Activated naive CD8-positive, alpha-beta T cell treated with anti-CD3 and anti-CD28 coated beads for 36 hours (primary cell): Measurements from ENCODE around the gene TENM3. TPM values are rescaled to one million over a fixed set of nuclear protein-coding genes. Genes with fewer than 3 reads are reported as not detected.

Experiments
- DNase-seq: peaks from one replicate; pipeline ENCODE4 v3.0.0; 2021
- H3K27ac Mint-ChIP-seq: one replicate; pipeline ENCODE4 v1.8.0; 2022; ENCODE audit warnings: mild to moderate bottlenecking, moderate library complexity, mixed read lengths
- H3K27me3 Mint-ChIP-seq: one replicate; pipeline ENCODE4 v1.8.0; 2022; ENCODE audit warnings: mild to moderate bottlenecking, mixed read lengths
- H3K36me3 Mint-ChIP-seq: one replicate; pipeline ENCODE4 v1.8.0; 2021; ENCODE audit warnings: mild to moderate bottlenecking, mixed read lengths
- H3K4me1 Mint-ChIP-seq: one replicate; pipeline ENCODE4 v1.8.0; 2021; ENCODE audit warnings: mixed read lengths
- H3K4me3 Mint-ChIP-seq: one replicate; pipeline ENCODE4 v1.8.0; 2022; ENCODE audit warnings: mild to moderate bottlenecking, moderate library complexity, mixed read lengths
- H3K9me3 Mint-ChIP-seq: one replicate; pipeline ENCODE4 v1.8.0; 2022; ENCODE audit warnings: mixed read lengths
- total RNA-seq, 2 experiments: library from RNA; stranded (reverse); gene quantifications; one replicate each; pipeline ENCODE4 v1.2.3, GENCODE V29; 2021

Gene TENM3
- total RNA-seq, 2 experiments from 2014 or later, result not detected

DNA sequence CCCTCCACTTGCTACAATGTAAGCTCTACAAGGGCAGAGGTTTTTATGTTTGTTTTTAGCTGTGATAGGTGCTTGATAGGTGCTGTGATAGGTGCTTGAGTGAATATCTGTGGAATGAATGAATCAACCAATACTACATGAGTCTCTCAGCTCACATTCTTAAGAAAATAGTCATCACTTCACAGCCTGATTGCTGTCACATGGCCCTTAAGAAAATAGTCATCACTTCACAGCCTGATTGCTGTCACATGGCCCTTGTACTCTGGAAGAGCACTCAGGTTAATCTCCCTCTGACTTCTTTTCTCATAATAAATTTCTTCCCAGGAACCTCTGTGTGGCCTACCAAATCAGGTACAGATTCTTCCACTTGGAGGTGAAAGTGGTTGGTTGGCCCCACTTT is 335.2 kb downstream of the TENM3 start:
- Mint-ChIP-seq H3K27ac (no peak overlapping the region), H3K9me3 (no peaks in the 10 kb centered on the region), H3K4me3 (no peak overlapping the region), H3K4me1 (no peaks in the 10 kb centered on the region), H3K27me3 (peaks cover 12% of the 10 kb centered on the region), H3K36me3 (no peaks in the 10 kb centered on the region)
- DNase-seq, result no peak

DNA sequence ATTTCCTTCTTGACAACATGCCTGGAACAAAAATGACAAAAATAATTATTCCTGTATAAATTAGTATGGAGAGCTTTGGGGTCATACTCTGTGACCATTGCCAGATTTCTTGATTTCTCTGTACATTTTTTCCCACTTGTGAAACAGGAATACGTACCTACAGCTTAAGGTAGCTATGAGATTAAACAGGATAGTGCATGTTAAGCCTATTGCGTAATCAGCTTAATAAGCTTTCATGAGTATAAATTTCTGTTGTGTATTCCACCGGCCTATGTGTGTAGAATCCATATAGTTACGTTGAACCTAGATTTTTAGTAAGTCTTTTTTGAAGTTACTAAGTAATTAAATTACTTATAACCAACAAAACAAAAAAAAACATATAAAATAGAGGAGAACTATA is 339.0 kb downstream of the TENM3 start:
- no peaks in the 10 kb centered on the region for H3K4me1 Mint-ChIP-seq
- DNase-seq, result no peak
- H3K9me3 Mint-ChIP-seq, result no peaks in the 10 kb centered on the region
- no peak overlapping the region for H3K4me3 Mint-ChIP-seq
- H3K36me3 Mint-ChIP-seq, result no peaks in the 10 kb centered on the region
- H3K27ac Mint-ChIP-seq, result no peak overlapping the region
- H3K27me3 Mint-ChIP-seq, result peaks cover 10% of the 10 kb centered on the region

DNA sequence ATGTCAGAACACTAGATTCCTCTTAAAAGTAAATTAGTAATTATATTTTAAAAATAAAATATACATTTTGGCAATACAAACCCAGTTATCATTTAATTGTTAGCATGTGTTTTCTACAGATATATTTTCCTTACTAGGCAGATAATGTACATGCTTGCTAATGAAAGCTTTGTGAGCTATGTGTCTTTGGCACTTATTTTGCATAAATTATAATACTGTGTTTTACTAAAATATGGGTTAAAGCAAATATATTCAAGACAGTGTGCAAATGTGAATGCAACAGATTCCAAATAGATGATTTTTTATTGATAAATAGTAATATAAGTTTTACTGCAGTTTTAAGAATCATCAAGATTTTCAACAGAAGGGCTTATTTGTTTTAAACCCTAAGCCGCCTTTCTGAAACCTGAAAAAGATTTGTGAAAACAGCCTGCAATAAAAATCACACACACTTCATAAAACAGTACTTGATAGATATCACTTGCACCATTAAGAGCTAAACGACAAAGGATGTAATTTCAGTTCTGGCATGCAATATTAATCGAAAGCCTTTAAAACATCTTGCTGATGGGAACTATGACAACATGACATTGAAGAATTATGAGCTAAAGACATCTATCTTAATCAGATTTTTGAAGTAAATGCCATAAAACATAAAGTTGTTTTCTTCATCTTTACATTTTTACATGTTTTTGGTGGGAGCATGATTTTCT is 340.7 kb downstream of the TENM3 start:
- Mint-ChIP-seq H3K9me3 (no peaks in the 10 kb centered on the region), H3K4me3 (no peak overlapping the region), H3K27ac (no peak overlapping the region), H3K27me3 (peaks cover 10% of the 10 kb centered on the region), H3K4me1 (no peaks in the 10 kb centered on the region), H3K36me3 (no peaks in the 10 kb centered on the region)
- no peak for DNase-seq

DNA sequence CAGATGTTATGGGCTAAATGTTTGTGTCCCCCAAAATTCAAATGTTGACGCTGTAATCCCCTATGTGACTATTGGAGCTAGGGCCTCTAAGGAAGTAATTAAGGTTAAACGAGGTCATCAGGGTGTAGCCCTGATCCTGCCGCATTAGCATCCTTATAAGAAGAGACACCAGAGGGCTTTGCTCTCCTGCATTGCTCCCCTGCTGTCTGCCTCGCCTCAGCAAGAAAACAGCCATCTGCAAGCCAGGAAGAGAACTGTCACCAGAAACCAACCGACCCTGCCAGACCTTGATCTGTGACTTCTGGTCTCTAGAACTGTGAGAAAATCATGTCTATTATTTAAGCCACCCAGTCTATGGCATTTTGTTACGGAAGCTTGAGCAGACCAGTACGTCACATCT is 342.1 kb downstream of the TENM3 start:
- H3K4me3 Mint-ChIP-seq, result no peak overlapping the region
- H3K9me3 Mint-ChIP-seq, result peaks cover 1% of the 10 kb centered on the region
- no peak overlapping the region for H3K27ac Mint-ChIP-seq
- DNase-seq, result no peak
- peaks cover 10% of the 10 kb centered on the region for H3K27me3 Mint-ChIP-seq
- no peaks in the 10 kb centered on the region for H3K4me1 Mint-ChIP-seq
- H3K36me3 Mint-ChIP-seq, result no peaks in the 10 kb centered on the region

DNA sequence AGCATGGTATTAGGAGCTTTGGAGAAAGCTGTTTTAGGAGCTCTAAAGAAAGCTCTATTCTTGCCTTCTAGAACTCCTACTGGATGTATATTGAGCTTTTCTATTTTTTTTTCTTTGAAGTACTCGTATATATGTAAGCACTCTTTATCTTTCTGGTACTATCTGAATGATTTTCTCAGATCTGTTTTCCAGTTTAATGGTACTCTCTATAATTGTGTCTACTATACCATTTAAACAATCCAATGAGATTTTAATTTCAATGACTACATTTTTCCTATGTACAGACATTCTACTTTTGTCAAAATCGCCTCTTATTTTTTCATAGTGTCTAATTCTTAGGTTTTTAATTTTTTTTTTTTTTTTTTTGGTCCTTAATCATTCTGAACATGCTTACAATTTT is 345.9 kb downstream of the TENM3 start:
- Mint-ChIP-seq H3K27me3 (peaks cover 6% of the 10 kb centered on the region), H3K4me1 (no peaks in the 10 kb centered on the region), H3K27ac (no peak overlapping the region), H3K4me3 (no peak overlapping the region), H3K36me3 (peaks cover 1% of the 10 kb centered on the region), H3K9me3 (peaks cover 3% of the 10 kb centered on the region)
- no peak for DNase-seq

DNA sequence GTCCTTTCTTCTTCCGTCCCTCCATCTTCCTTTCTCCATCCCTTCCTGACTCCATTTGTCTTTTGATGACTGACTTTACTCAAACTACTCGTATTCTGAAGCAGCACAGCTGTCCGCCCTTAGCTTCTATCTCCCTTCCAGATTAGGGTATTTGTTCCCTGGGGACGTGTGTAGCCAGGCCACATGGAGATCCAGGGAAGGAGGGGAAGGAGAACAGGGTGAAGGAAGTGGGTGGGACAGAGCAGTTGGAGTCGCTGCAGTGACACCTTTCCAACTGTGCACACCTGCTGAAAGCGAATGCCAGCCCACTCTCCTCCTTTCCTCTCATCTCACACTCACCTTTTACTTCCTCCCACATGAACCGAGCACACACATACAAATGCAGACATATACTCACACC is 350.2 kb downstream of the TENM3 start:
- Mint-ChIP-seq H3K9me3 (peaks cover 3% of the 10 kb centered on the region), H3K27me3 (peaks cover 3% of the 10 kb centered on the region), H3K27ac (no peak overlapping the region), H3K4me3 (no peak overlapping the region), H3K36me3 (peaks cover 1% of the 10 kb centered on the region), H3K4me1 (no peaks in the 10 kb centered on the region)
- no peak for DNase-seq

DNA sequence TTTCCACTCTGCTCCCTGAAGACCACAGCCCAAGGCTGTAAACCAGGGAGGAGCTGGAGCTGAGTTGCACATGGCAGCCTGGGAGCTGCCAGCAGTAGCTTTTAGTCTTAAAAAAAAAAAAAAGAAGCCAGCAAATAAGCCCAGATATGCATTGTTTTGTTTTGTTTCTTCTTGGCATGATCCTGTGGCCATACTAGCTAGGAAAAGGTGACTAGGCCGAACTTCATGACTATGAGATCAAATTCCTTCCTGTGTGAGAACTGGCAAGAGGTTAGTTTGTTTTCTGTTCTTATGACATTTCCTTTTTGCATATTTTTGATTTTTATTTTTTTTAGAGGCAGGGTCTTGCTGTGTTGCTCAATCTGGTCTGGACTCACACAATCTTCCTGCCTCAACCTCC is 350.7 kb downstream of the TENM3 start:
- no peak overlapping the region for H3K27ac Mint-ChIP-seq
- peaks cover 1% of the 10 kb centered on the region for H3K36me3 Mint-ChIP-seq
- no peak for DNase-seq
- H3K4me3 Mint-ChIP-seq, result no peak overlapping the region
- H3K27me3 Mint-ChIP-seq, result peaks cover 3% of the 10 kb centered on the region
- H3K9me3 Mint-ChIP-seq, result peaks cover 3% of the 10 kb centered on the region
- H3K4me1 Mint-ChIP-seq, result no peaks in the 10 kb centered on the region

DNA sequence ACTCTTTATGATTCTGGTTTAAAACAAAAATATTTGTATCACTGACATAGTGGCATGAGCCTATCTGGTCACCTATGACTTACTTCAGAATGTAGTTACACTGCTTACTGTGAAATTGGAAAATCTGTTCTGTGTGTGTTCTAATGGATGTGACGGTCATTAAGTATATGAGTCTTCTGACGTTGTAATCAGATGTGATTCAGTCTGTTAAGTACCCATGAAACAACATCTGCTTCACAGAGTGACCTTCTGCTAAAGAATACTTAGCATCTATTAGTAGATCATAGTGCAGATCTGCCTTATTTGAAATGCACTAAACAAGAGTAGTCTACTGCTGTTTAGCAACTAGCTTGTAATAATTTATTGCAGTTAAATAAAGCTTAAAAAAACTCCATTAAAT is 356.9 kb downstream of the TENM3 start:
- H3K4me1 Mint-ChIP-seq, result no peaks in the 10 kb centered on the region
- H3K9me3 Mint-ChIP-seq, result no peaks in the 10 kb centered on the region
- H3K27ac Mint-ChIP-seq, result no peak overlapping the region
- DNase-seq, result no peak
- H3K4me3 Mint-ChIP-seq, result no peak overlapping the region
- peaks cover 8% of the 10 kb centered on the region for H3K27me3 Mint-ChIP-seq
- H3K36me3 Mint-ChIP-seq, result no peaks in the 10 kb centered on the region

DNA sequence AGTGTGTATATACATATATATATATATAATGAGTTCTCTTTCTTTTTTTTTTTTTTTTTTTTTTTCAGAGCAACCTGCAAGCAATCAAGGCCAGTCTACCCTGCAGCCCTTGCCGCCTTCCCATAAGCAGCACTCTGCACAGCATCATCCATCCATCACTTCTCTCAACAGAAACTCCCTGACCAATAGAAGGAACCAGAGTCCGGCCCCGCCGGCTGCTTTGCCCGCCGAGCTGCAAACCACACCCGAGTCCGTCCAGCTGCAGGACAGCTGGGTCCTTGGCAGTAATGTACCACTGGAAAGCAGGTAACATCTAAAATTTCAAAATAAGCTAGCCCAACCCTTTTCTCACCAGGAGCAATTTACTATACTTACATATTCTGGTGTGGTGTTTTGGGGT is 357.7 kb downstream of the TENM3 start:
- Mint-ChIP-seq H3K27ac (no peak overlapping the region), H3K9me3 (no peaks in the 10 kb centered on the region), H3K4me3 (no peak overlapping the region), H3K4me1 (no peaks in the 10 kb centered on the region), H3K27me3 (peaks cover 8% of the 10 kb centered on the region), H3K36me3 (no peaks in the 10 kb centered on the region)
- DNase-seq, result no peak

DNA sequence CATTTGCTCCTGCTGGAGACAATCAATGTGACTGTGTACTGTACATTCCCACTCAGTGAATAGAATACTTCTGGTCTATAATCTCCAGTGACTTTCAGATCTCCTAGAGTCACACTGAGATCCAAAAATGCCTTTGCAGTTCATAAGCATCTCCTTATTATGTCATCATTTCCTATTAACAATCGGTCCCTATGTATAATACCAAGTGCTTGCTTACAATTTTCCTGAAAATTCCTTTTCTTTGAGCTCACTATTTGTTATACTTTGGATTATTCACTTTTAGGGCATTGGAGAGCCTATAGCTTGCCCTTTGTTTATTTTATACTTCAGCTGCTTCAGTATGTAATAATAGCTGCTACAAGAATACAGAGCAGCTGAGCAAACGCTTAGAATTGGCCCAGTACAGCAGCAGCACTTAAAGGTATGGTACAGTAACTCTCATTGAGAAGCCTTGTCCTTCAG is 361.0 kb downstream of the TENM3 start:
- no peak for DNase-seq
- Mint-ChIP-seq H3K4me1 (no peaks in the 10 kb centered on the region), H3K4me3 (no peak overlapping the region), H3K36me3 (no peaks in the 10 kb centered on the region), H3K27me3 (peaks cover 4% of the 10 kb centered on the region), H3K9me3 (no peaks in the 10 kb centered on the region), H3K27ac (no peak overlapping the region)

DNA sequence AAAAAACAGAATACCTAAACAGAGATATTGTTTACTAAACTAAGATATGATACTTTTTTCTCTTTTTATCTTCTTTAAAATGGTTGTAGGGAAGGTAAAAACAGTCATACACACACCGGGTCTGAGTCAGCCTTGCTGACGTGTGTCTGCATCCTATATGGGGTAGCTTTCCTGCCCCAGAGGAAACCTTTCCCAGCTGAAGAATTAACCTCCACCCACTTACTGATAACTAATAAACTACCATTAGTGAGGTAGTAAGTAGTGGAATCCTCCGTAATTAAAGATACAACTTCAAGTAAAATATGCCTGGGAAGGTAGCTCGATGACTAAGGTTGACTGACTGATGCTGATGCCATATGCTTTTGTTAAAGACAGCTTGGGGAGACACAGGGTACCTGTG is 361.8 kb downstream of the TENM3 start:
- H3K9me3 Mint-ChIP-seq, result no peaks in the 10 kb centered on the region
- DNase-seq, result no peak
- H3K4me3 Mint-ChIP-seq, result no peak overlapping the region
- no peak overlapping the region for H3K27ac Mint-ChIP-seq
- H3K4me1 Mint-ChIP-seq, result no peaks in the 10 kb centered on the region
- H3K27me3 Mint-ChIP-seq, result peaks cover 4% of the 10 kb centered on the region
- no peaks in the 10 kb centered on the region for H3K36me3 Mint-ChIP-seq

DNA sequence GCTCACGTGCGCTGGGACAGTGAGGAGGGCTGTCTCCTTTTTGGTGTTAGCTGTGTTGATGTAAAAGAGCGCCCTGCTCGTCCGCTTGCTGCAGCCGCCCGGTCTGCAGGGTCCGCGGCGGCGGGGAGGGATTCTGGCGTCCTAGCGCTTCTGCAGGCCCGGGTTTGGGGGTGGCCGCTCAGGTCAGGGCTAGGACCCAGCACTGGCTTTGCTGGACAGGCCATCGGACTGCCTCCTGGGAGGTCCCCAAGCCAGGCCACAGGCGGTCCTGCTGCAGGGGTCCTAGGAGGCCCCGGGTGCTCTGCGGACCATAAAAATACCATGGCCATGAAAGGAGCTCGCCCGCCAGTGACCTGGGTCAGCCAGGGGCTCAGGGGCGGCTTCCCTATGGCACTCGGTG is 365.3 kb downstream of the TENM3 start:
- Mint-ChIP-seq H3K36me3 (no peaks in the 10 kb centered on the region), H3K4me3 (no peak overlapping the region), H3K27me3 (peaks cover 5% of the 10 kb centered on the region), H3K4me1 (no peaks in the 10 kb centered on the region), H3K27ac (no peak overlapping the region), H3K9me3 (no peaks in the 10 kb centered on the region)
- DNase-seq, result no peak

DNA sequence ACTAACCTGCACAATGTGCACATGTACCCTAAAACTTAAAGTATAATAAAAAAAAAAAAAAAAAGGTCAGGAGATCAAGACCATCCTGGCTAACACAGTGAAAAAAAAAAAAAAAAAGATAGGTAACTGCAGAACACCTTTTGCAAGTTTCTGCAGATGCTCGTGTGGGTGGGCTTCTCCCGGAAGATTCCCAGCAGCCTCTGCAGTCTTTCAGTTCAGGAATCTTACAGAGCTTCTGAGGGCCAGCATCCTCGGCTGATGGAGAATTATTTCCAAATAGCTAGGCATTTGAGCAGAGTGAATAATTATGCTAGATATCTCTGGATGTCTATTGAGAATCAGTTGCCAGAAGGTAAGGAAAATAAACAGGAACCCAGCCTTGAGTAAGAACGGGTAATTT is 373.3 kb downstream of the TENM3 start:
- Mint-ChIP-seq H3K36me3 (no peaks in the 10 kb centered on the region), H3K9me3 (no peaks in the 10 kb centered on the region), H3K27me3 (peaks cover 15% of the 10 kb centered on the region), H3K27ac (no peak overlapping the region), H3K4me3 (no peak overlapping the region), H3K4me1 (no peaks in the 10 kb centered on the region)
- DNase-seq, result no peak

DNA sequence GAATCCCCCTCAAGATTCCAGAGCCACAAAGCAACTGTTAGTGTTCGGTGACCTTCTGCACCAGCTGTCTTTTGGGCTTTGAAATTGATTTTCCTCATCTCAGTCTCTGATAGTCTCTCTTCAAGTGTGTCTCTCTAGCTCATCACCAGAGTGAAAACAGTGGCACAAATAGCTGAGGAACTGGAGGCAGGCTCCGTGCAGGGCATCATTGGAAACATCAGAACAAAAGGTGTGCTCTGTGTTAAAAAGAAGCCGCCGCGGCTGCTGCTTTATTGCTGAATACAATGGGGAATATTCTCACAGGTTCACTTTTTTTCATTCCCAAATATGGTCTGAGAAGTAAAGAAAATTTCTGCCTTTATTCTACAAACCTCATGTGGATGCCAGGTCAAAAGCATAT is 376.5 kb downstream of the TENM3 start:
- H3K27me3 Mint-ChIP-seq, result peaks cover 9% of the 10 kb centered on the region
- DNase-seq, result no peak
- no peaks in the 10 kb centered on the region for H3K4me1 Mint-ChIP-seq
- no peaks in the 10 kb centered on the region for H3K9me3 Mint-ChIP-seq
- H3K4me3 Mint-ChIP-seq, result no peak overlapping the region
- no peak overlapping the region for H3K27ac Mint-ChIP-seq
- H3K36me3 Mint-ChIP-seq, result no peaks in the 10 kb centered on the region

DNA sequence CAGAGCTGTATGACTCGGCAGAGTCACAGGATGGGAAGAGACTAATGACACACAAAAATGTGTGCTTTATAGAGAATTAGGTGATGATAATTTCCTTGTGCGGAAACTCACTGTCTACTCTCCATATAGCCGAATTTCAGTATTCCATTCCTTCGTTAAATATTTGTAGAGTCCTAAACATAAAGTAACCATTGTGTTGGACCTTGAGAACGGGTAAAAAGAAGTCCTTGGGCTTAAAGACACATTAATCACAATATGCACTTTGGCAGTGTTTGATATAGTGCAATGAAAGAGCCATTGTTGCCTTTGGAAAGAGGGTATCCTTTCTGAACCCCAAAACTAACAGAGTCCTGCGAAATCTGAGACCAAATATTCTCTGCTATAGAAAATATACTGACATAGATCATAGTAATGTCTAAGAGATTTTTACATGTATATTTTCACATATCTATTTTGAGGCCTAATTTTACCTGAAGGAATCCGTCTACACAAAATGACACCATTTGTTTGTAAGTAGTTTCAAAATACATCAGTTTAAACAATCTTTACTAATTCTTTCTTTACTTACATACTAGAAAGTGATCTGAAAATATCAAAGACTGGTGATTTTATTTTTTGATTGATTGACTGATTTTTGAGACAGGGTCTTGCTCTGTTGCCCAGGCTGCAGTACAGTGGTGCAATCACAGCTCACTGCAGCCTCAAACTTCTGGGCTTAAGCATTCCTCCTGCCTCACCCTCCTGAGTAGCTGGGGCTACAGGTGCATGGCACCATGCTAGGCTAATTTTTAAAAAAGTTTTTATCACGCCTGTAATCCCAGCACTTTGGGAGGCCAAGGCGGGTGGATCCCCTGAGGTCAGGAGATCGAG is 377.1 kb downstream of the TENM3 start:
- Mint-ChIP-seq H3K36me3 (no peaks in the 10 kb centered on the region), H3K9me3 (no peaks in the 10 kb centered on the region), H3K4me3 (no peak overlapping the region), H3K27ac (no peak overlapping the region), H3K4me1 (no peaks in the 10 kb centered on the region), H3K27me3 (peaks cover 7% of the 10 kb centered on the region)
- DNase-seq, result no peak

DNA sequence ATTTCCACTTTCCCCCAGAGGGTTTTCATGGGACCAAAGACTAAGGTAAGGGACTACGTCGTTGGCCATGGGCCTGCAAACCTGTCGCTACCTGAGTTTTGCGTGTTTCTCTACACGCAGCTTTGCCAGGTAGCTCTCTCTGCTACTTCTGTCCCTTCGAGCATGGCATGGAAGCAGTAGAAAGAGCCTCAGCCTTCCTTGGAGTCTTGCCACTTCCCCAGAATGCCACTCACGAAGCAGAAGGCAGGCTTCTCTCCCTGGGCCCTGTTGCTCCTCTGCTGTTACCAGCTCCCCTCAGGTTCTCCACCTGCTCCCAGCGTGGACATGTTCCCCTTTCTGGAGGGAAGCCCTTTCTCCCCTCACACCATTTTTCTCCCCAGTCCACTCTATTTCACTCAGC is 381.1 kb downstream of the TENM3 start:
- H3K27me3 Mint-ChIP-seq, result no peaks in the 10 kb centered on the region
- H3K4me3 Mint-ChIP-seq, result no peak overlapping the region
- H3K27ac Mint-ChIP-seq, result no peak overlapping the region
- no peaks in the 10 kb centered on the region for H3K36me3 Mint-ChIP-seq
- H3K4me1 Mint-ChIP-seq, result no peaks in the 10 kb centered on the region
- no peaks in the 10 kb centered on the region for H3K9me3 Mint-ChIP-seq
- DNase-seq, result no peak
